ENCODE results near the gene WRAP73. TPM values are rescaled to one million over a fixed set of nuclear protein-coding genes. Genes with fewer than 3 reads are reported as not detected.

WRAP73 gene
- total RNA-seq, 1 experiment from 2014 or later = 66.7 TPM

- no peak for DNase-seq (ENCODE audit: low spot score)
These were observed 32.2 kb upstream of the WRAP73 start for GRCh38 chr1:3681898-3682806.

GRCh38 chr1:3681231-3681897, 31.5 kb upstream of the WRAP73 start:
- DNase-seq (ENCODE audit: low spot score) = no peak

GRCh38 chr1:3680488-3681230, 30.8 kb upstream of the WRAP73 start:
- DNase-seq (ENCODE audit: low spot score) = no peak

- no peak for DNase-seq (ENCODE audit: low spot score)
These were observed 30.0 kb upstream of the WRAP73 start for GRCh38 chr1:3679799-3680453.

- DNase-seq (ENCODE audit: low spot score) = no peak
These were observed 29.2 kb upstream of the WRAP73 start for GRCh38 chr1:3679098-3679555.

DNA sequence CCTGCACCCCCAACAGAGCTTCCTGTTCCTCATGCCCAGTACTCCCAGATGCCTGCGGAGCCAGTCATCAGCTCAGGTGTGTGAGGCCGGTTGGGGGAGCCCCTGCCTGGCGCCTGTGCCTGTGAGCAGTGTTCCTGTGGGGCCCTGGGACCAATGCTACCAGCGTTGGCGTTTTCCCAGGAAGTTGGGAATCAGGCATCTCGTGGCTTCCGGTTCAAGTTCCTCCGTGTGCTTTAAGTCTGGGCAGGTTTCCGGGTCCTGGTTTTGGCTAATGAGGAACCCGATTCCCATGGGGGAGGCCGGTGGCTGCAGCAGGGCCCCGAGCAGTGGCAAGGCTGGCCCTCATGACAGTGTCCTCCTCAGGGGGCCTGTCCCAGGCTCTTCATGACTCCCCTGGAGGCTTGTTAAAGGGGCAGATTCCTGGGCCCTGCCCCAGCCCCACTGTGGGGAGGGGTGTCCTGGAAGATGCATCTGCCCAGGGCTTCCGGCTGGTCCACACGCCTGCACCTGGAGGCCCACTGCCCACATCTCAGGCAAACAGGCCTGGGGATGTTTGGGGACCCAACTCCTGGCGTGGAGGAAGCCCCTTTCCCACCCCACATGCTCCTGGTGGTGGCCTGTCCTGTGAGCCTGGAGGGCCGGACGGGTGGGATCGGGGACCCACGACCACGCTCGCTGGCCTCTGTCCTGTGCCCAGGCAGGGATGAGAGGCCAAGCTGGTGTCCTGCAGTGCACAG, 28.6 kb upstream of the WRAP73 start:
- DNase-seq (ENCODE audit: low spot score) = no peak

DNA sequence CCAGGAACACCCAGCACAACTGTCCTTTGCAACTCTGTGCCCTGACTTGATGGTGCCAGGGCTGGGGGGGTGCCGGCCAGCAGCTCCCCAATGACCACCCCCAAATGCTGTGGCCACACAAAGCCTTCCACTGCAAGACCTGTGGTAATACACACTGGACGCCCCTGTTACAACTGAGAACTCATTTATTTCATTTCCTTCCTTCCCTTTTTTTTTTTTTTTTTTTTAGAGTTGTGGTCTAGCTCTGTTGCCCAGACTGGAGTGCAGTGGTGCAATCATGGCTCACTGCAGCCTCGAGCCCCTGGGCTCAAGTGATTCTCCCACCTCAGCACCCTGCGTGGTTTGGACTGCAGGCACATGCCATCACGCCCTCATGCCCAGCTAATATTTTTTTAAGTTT, 27.6 kb upstream of the WRAP73 start:
- no peak for DNase-seq (ENCODE audit: low spot score)

- DNase-seq (ENCODE audit: low spot score) = no peak
These were observed 26.9 kb upstream of the WRAP73 start for GRCh38 chr1:3676581-3677470.

DNA sequence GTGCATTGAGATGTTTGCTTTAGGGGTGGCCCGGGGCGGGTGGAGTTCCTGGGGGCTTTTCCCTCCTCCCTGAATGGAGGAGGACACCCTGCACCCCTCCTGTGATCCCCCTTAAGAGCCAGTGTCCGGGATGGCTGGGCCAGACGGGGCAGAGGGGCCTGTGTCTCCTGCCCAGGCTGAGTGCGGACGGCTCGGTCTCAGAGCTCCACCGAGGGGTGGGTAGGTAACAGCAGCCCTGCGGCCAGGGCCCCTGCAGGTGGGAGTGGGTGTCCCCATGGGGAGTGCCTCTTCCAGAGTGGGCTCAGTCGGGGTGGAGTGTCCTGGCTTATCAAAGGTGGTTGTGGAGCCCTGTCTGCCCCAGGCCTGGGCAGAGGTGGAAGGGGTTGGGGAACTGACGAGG, 25.5 kb upstream of the WRAP73 start:
- DNase-seq (ENCODE audit: low spot score) = no peak

GRCh38 chr1:3674100-3675094, 24.5 kb upstream of the WRAP73 start:
- DNase-seq (ENCODE audit: low spot score) = peak; percentile 28

DNA sequence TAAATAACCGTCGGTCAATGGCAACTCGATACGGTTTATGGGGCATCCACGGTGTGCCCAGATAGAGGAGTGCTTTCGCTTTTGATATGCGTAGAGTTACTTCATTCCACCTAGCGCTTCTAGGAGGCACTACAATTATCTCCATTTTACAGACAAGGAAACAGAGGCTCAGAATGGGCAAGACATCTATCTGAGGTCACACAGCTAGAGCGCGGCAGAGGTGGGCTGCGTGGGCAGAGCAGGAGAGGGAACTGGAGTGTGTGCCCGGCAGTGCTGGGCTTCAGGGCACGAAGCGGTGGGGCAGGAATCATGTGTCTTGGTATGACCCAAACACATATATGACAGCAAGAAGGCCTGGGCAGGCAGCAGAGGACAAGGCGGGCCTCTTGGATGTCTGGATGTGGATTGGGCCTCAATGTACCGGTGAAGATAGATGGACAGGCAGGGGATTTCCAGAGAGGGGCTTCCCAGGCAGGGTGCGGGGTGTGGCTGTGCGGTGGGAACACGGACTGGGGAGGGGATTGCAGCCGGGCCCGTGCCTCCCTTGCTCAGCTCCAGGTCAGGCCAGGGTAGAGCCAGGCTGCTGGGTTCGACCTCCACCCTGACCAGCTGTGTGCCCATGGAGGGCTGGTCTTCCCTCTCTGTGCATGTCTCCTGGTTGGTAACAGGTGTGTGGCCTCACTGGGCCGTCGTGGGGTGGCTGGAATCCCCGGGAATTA, 23.6 kb upstream of the WRAP73 start:
- no peak for DNase-seq (ENCODE audit: low spot score)

DNA sequence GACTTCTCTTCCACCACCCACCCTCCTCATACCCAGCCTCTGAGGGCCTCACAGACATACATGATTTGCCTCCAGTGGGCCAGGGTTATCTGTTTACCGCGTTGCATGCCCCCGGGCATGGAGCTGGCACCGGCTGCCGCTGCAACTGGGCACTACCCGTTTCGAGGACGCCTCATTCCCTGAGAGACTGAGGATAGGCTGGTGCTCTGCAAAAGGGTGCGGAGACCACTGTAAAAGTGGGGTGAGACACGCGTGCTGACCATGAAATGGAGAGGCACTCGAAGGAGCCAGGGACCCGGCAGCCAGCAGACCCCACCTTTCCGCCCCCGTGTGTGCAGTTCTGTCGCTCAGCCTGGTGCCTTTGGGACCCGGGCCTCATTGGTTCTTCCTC, 23.1 kb upstream of the WRAP73 start:
- no peak for DNase-seq (ENCODE audit: low spot score)

GRCh38 chr1:3672231-3672970, 22.5 kb upstream of the WRAP73 start:
- no peak for DNase-seq (ENCODE audit: low spot score)

- no peak for DNase-seq (ENCODE audit: low spot score)
These were observed 21.7 kb upstream of the WRAP73 start for GRCh38 chr1:3671371-3672180.

GRCh38 chr1:3670823-3671265, 20.9 kb upstream of the WRAP73 start:
- DNase-seq (ENCODE audit: low spot score) = no peak

GRCh38 chr1:3669971-3670431, 20.1 kb upstream of the WRAP73 start:
- no peak for DNase-seq (ENCODE audit: low spot score)

Data from HT-29 (cell line).